ELF-1 (cell line): ENCODE measurements around the gene BLVRA.
"Not testable (repeated sequence)": the region's sequence is repeated elsewhere in the genome, so short reads cannot be mapped to it uniquely, and the experiment has no call there.

ENCODE experiments used
- DNase-seq: peaks from one replicate; pipeline ENCODE4 v3.0.0-alpha.2; 2016; ENCODE audit warnings: low read depth, low spot score

Gene BLVRA

GRCh38 chr7:43769281-43769680, 10.8 kb downstream of the BLVRA start:
- DNase-seq, result no peak

GRCh38 chr7:43769791-43770465, 11.4 kb downstream of the BLVRA start:
- DNase-seq, result no peak

GRCh38 chr7:43771128-43771527, 12.6 kb downstream of the BLVRA start:
- no peak for DNase-seq

GRCh38 chr7:43771573-43771972, 13.1 kb downstream of the BLVRA start:
- no peak for DNase-seq

GRCh38 chr7:43773268-43773667, 14.8 kb downstream of the BLVRA start:
- DNase-seq, result not testable (repeated sequence)

- DNase-seq, result not testable (repeated sequence)
Observed at GRCh38 chr7:43775255-43775654, 16.8 kb downstream of the BLVRA start.

- not testable (repeated sequence) for DNase-seq
Observed at GRCh38 chr7:43778293-43779044, 20.0 kb downstream of the BLVRA start.

GRCh38 chr7:43779045-43779812, 20.7 kb downstream of the BLVRA start:
- DNase-seq, result no peak

- DNase-seq, result no peak
Observed at GRCh38 chr7:43781726-43782607, 23.5 kb downstream of the BLVRA start.

- DNase-seq, result no peak
Observed at GRCh38 chr7:43782768-43783555, 24.5 kb downstream of the BLVRA start.

GRCh38 chr7:43784030-43784584, 25.6 kb downstream of the BLVRA start:
- no peak for DNase-seq

GRCh38 chr7:43784585-43785087, 26.2 kb downstream of the BLVRA start:
- DNase-seq, result not testable (repeated sequence)

- DNase-seq, result peak; percentile 66
Observed at GRCh38 chr7:43785420-43785819, 26.9 kb downstream of the BLVRA start.

GRCh38 chr7:43787771-43788170, 29.3 kb downstream of the BLVRA start:
- DNase-seq, result no peak

- no peak for DNase-seq
Observed at GRCh38 chr7:43790006-43790405, 31.5 kb downstream of the BLVRA start.

- no peak for DNase-seq
Observed at GRCh38 chr7:43790834-43791233, 32.4 kb downstream of the BLVRA start.

GRCh38 chr7:43791665-43792064, 33.2 kb downstream of the BLVRA start:
- no peak for DNase-seq

- DNase-seq, result no peak
Observed at GRCh38 chr7:43792471-43793150, 34.1 kb downstream of the BLVRA start.

GRCh38 chr7:43799605-43800004, 41.1 kb downstream of the BLVRA start:
- no peak for DNase-seq
